ENCODE data around the gene BTBD2.

Gene BTBD2

GRCh38 chr19:1987197-1988187 is 28.0 kb downstream of the BTBD2 start:
- DNase-seq (ENCODE audit: low read depth in 2 of 3, low spot score in 1 of 3): no peak

GRCh38 chr19:1986357-1987162 is 29.0 kb downstream of the BTBD2 start:
- no peak for DNase-seq (ENCODE audit: low read depth in 2 of 3, low spot score in 1 of 3)

DNA sequence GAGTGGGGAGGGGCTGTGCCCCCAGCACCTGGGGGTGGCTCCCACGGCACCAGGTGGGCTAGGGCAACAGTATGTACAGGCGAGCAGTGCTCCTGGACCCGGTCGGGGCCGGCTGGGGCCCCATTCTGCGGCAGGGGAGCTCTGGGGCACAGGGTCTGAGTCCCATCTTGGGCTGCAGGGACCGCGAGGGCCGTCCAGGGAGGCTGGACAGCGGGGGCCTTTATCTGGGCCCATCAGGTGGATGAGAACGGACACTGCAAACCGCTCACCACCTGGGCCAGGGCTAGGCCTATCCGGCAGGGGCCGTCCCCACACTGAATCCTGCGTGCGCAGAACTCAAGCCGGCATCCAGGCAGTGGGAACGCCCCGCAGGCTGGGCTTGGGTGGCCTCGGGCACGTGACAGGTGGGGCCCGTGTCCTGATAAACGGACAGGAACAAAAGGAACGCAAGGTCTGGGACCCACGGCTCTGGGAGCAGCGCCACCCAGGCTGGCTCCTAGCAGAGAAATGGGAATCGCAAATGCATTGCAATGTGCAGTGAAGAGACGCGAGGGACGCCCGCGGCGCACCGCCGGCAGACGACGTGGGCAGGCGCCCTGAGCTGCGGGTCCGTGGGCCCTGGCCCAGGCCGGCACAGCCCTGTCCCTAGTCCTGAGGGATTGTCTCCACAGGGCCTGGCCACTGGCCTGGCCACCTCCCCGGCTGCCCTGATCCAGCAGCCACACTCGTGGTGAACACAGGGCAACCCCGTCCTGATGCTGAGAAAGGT is 29.7 kb downstream of the BTBD2 start:
- DNase-seq (ENCODE audit: low read depth in 2 of 3, low spot score in 1 of 3): no peak

DNA sequence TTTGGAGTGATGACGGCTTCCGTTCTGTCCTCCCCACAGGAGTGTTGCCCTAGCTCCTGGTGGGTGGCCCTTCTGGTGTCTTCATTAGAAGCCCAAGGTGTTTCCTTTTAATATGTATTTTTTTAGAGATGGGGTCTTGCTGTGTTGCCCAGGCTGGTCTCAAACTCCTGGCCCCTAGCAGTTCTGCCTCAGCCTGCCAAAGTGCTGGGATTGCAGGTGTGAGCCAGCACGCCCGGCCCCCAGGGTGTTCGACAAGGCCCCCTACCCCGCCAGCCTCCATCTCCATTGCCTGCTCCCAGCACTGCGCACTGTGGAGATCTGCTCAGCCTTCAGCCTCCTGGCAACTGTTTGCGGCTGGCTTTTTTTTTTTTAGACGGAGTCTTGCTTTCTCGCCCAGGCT is 31.2 kb downstream of the BTBD2 start:
- DNase-seq (ENCODE audit: low read depth in 2 of 3, low spot score in 1 of 3): no peak

DNA sequence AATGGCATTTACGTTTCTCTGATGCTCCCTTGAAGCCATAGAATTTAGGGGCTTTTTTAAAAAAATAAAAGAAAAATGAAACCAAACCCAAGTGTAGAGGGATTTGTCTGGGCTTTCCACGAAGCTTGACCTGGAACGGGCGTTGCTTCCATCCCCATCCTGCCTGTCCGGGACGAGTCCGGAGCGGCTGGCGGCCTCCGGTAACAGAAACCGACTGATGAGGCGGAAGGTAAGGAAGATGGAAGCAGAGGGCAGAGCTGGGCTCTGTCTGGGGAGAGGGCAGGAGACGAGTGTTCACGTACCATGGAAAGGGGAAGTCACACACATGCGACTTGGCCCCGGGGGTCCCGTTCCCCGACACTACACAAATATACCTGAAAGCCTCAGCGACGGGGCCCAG is 34.3 kb downstream of the BTBD2 start:
- DNase-seq (ENCODE audit: low read depth in 2 of 3, low spot score in 1 of 3): no peak

DNA sequence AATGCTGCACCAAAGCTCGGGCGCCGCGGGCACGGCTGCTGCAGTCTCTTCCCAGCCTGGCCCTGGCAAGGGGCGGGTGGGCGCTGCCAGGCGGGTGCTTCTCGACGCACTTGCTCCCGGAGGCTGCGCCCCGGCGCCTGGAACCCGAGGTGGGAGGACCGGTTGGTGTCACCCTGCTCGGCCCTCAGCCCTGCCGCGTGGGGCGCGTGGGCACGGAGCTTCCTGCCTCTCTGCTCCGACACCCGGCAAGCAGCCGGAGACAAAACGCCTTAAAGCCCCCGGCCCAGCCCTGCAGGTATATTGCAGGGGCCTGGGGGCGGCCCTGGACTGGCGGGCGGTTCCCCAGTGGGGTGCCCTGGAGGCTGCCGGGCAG is 34.7 kb downstream of the BTBD2 start:
- DNase-seq (ENCODE audit: low read depth in 2 of 3, low spot score in 1 of 3): no peak

DNA sequence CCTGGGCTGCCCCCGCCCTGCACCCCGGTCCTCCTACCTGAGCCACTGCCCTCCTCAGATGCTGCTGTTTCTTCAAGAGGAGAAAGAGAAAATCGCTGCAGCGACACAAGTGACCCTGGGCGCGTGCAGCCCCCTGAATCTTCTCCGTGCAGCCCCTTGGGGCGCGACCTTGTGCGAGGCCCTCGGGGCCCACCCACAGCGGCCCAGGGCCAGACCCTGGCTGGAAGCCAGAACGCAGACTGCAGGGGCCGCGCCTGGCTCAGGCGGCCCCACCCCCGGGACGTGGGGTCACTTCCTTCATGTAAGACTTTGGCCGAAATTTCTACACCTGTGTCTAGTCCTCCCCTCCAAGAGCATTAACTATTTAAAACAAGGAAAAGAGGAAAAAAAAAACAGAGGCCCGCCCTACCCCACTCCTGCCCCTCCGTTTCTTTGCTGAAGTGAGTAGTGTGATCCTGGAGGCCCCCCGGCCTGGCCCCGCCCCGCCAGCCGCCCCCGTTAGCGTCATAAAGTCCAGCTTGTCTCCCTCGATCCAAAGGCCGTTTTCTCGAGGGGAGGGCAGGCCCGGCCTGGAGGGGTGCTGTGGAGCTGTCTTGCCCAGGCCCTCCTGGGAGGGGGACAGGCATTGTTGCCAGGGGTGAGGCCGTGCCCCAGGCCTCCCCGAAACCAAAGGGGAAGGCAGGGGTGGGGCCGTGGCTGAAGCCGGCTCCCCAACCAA is 35.3 kb downstream of the BTBD2 start:
- no peak for DNase-seq (ENCODE audit: low read depth in 2 of 3, low spot score in 1 of 3)

GRCh38 chr19:1979642-1980041 is 35.9 kb downstream of the BTBD2 start:
- DNase-seq (ENCODE audit: low read depth in 2 of 3, low spot score in 1 of 3): no peak

DNA sequence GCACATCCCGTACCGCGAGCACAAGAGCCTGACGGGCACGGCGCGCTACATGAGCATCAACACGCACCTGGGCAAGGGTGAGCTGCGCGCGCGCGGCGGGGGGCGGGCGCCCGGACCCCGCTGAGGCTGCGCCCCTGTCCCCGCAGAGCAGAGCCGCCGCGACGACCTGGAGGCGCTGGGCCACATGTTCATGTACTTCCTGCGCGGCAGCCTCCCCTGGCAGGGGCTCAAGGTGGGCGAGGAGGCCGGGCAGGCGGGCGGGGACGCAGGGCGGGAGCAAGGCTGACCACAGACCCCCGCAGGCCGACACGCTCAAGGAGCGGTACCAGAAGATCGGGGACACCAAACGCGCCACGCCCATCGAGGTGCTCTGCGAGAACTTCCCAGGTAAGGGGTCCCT is 36.5 kb downstream of the BTBD2 start:
- no peak for DNase-seq (ENCODE audit: low read depth in 2 of 3, low spot score in 1 of 3)

GRCh38 chr19:1978346-1978894 is 37.1 kb downstream of the BTBD2 start:
- DNase-seq (ENCODE audit: low read depth in 2 of 3, low spot score in 1 of 3): no peak

- DNase-seq (ENCODE audit: low read depth in 2 of 3, low spot score in 1 of 3): no peak
These were observed 38.4 kb downstream of the BTBD2 start for GRCh38 chr19:1977120-1977519.

DNA sequence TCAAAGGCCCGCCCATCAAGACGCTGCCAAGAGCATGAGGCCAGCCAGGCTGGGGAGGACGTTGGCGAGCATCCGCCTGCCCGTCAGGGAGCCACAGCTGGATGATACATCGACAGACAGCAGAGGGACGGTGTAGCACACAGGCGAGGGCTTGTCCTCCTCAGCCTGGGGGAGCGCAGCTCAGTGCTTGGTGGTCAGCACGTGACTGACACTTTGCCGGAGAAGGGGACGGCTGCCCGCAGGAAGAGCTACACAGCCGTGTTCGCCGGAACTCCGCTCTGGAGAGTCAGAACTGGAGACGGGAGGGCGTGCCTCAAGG is 40.4 kb downstream of the BTBD2 start:
- DNase-seq (ENCODE audit: low read depth in 2 of 3, low spot score in 1 of 3): no peak

DNA sequence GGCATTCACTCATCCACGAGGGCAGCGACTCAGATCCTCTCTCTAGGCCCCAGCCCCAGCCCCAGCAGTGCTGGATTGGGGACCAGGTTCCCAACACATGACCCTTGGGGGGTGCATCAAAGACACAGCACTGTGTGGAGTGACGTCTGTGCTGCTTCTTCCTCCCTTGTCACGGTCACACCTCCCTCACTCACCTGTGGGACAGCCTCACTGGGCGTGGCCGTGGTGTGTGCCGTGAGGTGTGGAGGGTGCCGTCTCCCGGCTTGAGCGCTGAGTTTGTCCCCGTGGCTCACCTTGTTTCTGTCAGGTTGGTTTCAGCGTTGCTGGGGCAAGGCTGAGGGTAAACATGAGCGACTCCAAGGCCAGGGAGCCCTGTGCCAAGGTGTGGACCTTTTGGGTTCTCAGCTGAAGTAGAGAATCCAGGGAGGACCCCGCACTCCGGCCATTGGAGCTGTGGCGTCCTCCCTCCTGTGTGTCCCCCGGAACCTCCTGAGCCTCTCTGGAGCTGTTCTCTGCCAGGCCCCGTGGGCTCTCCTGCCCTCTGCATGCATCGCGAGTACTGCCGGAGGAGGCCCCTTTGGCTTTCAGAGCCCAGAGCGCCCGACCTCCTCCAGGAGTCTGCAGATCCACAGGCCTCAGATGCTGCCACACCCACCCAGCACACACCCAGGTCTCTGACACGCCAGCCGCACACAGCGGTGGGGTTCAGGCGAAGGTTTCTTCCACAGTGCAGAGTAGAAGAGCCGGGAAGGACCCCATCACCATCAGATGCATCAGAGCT is 40.9 kb downstream of the BTBD2 start:
- DNase-seq (ENCODE audit: low read depth in 2 of 3, low spot score in 1 of 3): no peak

GRCh38 chr19:1970806-1971502 is 44.6 kb downstream of the BTBD2 start:
- no peak for DNase-seq (ENCODE audit: low read depth in 2 of 3, low spot score in 1 of 3)

DNA sequence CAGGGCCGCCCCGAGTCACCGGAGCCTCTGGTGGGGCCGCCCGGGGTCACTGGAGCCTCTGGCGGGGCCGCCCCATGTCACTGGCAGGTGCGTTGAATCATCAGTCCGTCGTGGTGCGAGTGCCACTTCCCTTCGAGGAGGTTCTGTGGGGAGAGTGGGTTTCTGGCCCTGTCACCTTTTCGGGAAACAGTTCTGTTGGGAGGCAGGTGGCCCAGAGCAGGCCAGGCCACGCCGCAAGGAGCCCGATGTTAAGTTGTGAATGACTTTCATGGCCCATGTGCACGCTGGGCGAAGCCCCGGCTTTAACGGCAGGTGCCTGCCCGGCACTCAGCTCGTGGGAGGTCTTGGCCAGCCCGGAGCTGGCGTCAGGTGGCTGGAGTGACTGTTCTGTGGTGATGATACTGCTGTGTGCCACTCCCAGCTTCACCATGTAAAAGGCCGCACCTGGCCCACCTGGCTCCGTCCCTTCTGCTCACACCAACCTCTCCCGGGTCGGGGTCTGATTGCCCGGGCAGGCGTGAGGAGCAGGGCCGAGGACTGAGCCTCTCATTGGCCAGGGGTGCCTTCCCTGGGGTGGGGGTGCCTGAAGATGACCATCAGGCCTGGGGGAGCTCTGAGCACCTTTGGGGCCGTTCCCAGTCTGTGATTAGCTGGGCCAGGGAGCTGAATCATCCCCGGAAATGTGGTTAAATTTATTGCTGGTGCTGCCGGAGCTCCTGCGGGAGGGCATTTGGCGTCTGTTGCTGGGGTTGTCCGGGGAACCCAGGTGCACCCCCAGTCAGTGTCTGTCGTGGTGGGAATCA is 45.3 kb downstream of the BTBD2 start:
- DNase-seq (ENCODE audit: low read depth in 2 of 3, low spot score in 1 of 3): no peak

GRCh38 chr19:1969176-1970002 is 46.1 kb downstream of the BTBD2 start:
- DNase-seq (ENCODE audit: low read depth in 2 of 3, low spot score in 1 of 3): no peak

Measured in stimulated activated CD4-positive, alpha-beta T cell treated with anti-CD3 and anti-CD28 coated beads, Interleukin-12 subunit alpha, Interleukin-12 subunit beta, amount 100 ng/mL, for 48 hours (primary cell).